ENCODE data around the gene KRT3.

DNA sequence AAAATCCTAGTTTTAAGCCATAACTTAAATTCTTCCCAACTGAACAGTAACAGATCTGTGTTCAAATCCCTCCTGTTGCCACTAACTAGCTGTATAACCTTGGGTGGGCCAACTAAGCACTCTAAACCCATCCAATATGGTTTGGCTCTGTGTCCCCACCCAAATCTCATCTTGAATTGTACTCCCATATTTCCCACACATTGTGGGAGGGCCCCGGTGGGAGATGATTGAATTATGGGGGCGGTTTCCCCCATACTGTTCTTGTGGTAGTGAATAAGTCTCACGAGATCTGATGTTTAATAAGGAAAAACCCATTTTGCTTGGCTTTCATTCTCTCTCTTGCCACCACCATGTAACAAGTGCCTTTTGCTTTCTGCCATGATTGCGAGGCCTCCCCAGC is 19.2 kb upstream of the KRT3 start:
- TF ChIP-seq SP1 (IDR thresholded peaks at IDR 0.05; ENCODE audit: low read depth) (no peak), POLR2A (IDR thresholded peaks at IDR 0.05; ENCODE audit: borderline replicate concordance, extremely low read depth, insufficient read depth, insufficient read length) (no peak), ZNF274 (IDR thresholded peaks at IDR 0.05; ENCODE audit: low read depth, low read length) (no peak), CEBPB (IDR thresholded peaks at IDR 0.05; ENCODE audit: low read depth) (no peak), SIN3A (IDR thresholded peaks at IDR 0.05; ENCODE audit: low read depth) (no peak), MAX (IDR thresholded peaks at IDR 0.05) (no peak), EZH2phosphoT487 (IDR thresholded peaks at IDR 0.05; ENCODE audit: borderline replicate concordance) (no peak)
- TF ChIP-seq, protein P1, sequence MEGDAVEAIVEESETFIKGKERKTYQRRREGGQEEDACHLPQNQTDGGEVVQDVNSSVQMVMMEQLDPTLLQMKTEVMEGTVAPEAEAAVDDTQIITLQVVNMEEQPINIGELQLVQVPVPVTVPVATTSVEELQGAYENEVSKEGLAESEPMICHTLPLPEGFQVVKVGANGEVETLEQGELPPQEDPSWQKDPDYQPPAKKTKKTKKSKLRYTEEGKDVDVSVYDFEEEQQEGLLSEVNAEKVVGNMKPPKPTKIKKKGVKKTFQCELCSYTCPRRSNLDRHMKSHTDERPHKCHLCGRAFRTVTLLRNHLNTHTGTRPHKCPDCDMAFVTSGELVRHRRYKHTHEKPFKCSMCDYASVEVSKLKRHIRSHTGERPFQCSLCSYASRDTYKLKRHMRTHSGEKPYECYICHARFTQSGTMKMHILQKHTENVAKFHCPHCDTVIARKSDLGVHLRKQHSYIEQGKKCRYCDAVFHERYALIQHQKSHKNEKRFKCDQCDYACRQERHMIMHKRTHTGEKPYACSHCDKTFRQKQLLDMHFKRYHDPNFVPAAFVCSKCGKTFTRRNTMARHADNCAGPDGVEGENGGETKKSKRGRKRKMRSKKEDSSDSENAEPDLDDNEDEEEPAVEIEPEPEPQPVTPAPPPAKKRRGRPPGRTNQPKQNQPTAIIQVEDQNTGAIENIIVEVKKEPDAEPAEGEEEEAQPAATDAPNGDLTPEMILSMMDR (IDR thresholded peaks at IDR 0.05 in 2 of 3, conservative IDR thresholded peaks at IDR 0.05 in 1 of 3; ENCODE audit: borderline replicate concordance in 1 of 3, insufficient read depth in 1 of 3, low read depth in 2 of 3, low read length in 2 of 3): no peak

All from HCT116 (cell line).